Stimulated activated CD4-positive, alpha-beta T cell treated with anti-CD3 and anti-CD28 coated beads, Interleukin-1b, Interleukin-23, amount 100 ng/mL, for 48 hours (primary cell): ENCODE measurements around the gene IFITM10.
A peak's percentile ranks its signal among the peaks of the same experiment; 100 is the strongest.

Experiments
- DNase-seq: peaks from one replicate; pipeline ENCODE4 v3.0.0-alpha.2; 2020

The IFITM10 gene

DNA sequence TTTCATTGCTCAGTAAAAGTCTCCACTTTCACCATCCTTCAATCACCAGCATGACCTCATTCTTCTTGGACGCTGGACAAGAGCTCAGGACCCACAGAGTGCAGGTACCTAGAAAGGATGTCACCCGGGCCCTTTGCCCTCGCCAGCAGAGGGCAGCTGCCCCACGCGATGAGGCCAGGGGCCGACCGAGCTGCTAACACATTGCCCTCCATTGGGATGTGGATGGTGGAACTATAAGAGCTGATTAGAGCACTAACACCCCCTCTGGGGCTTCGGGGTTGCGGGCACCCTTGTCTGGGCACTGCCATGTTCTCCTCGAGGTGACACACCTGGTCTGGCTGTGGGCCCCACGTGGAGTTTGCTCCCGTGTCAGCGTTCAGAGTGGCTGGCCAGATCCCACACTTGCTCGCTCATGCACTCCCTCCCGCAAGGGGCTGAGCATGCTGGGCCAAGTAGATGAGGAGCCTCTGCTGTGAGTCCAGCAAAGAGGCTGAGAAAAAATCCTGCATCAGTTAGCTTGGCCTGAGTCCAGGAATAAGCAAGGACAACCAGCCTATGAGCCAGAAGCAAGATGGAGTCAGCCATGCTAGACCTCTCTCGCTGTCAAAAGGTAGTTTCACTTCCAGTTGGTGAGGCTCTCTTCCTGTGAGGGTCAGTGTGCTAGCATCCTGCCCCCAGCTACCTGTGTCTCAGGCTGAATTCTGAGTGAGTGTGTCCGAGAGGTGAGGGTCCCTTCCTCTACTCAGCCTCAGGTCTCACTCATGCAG, 43.6 kb downstream of the IFITM10 start:
- DNase-seq, result no peak

DNA sequence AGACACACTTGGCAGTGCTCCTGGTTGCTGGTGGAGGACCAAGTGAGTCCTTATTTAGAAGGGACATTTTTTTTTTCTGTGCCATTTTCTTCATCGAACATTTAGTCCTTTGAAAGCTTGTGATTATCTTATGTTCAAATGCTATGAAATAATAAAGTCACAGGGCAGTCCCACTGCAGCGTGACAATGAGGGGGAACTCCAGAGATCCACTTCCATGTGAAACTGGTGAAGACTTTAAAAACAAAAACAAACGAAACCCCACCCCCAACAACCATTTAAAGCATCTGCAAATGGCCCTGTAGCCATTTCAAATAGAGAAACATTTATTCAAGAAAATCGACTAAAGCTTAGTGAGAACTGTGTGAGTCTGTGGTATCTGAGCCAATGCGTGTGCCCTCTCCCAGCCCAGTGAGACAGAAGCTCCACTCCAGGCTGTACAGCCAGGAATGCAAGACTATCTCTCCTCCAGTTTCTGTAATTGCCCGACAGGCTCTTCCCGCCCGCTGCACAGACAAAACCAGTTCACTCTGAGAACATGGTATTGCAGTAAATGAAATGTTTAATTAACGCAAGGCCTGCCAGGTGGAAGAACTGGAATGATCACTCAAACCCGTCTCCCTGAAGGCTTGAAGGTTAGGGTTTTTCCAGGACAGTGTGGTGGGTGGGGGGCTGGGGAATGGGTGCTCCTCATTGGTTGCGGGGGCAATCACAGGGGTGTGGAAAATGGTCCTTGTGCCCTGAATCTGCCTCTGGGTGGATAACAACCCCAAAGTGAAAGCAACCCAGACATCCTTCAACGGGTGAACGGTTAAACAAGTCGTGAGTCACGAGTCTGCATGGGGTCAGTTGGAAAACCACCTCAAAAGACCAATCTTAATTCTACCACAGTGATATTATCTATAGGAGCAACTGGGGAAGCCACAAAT, 45.0 kb downstream of the IFITM10 start:
- DNase-seq, result no peak

DNA sequence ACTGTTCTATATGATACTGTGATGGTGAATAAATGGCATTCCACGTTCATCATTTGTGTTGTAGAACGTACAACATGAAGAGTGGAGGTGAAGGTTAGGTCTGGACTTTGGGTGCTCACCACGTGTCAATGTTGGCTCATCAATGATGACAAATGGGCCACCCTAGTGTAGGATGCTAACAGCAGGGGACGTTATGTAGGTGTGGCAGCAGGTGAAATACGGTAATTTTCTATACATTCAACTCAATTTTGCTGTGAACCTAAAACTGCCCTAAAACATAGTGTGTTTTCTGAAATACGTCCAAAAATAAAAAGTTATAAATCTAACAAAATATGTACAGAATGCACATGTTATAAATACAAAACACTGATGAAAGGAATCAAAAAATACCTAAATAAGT, 47.2 kb downstream of the IFITM10 start:
- no peak for DNase-seq

DNA sequence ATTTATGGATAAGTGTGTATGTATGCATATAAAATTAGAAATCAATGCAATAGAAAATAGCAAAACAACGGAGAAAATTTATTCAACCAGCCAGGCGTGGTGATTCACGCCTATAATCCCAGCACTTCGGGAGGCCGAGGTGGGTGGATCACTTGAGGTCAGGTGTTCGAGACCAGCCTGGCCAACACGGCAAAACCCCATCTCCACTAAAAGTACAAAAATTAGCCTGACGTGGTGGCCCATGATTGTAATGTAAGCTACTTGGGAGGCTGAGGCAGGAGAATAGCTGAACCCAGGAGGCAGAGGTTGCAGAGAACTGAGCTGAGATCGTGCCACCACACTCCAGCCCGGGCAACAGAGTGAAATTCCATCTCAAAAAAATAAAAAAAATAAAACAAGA, 47.9 kb downstream of the IFITM10 start:
- no peak for DNase-seq

DNA sequence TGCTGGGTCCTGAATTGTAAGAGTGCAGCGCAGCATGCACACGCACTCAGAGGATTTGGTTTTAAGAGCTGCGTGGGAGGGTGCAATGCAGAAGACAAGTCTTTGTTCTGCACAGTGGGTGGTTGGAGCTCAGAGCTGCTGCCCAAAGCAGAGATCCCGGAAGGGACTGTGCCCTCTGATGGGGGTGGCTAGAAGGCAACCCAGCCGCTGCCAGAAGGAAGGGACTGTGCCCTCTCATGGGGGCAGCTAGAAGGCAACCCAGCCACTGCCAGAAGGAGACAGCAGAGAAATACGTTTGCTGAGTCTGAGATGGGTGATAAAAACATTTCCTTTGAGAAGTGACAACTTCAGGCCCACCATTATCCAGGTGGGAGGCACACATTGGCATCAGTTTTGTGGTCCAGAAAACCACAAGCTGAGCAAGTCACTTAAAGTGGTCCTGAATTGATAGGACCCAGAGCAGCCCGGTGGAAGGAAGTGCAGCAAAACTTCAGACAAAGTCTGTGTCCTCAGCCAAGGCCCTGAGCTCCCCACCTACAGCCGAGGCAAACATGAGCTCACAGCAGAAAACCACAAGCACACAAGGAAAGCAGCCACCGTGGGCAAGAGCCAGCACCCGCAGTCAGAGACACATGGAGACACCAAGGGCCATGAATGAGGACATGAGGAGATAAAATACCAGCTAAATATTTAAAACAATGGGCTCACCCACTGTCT, 49.1 kb downstream of the IFITM10 start:
- no peak for DNase-seq

DNA sequence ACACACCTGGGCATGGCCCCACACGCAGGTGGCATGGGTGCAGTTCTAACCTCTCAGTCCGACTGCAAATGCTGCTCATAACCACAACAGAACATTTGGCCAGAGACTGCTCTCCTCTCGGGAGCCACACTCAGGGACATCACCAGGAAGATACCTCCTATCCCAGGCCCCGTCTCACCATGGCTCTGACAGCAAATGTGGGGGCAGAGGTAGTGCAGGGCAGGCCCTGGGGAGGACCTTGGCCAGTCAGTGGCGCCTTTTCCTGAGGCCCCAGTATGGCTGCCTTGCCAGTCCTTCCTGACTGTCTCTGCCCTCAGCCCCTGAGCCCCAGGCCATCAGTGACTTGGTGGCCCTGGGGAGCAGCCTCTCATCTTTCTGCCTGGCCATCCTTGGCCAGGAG, 50.6 kb downstream of the IFITM10 start:
- DNase-seq, result no peak

DNA sequence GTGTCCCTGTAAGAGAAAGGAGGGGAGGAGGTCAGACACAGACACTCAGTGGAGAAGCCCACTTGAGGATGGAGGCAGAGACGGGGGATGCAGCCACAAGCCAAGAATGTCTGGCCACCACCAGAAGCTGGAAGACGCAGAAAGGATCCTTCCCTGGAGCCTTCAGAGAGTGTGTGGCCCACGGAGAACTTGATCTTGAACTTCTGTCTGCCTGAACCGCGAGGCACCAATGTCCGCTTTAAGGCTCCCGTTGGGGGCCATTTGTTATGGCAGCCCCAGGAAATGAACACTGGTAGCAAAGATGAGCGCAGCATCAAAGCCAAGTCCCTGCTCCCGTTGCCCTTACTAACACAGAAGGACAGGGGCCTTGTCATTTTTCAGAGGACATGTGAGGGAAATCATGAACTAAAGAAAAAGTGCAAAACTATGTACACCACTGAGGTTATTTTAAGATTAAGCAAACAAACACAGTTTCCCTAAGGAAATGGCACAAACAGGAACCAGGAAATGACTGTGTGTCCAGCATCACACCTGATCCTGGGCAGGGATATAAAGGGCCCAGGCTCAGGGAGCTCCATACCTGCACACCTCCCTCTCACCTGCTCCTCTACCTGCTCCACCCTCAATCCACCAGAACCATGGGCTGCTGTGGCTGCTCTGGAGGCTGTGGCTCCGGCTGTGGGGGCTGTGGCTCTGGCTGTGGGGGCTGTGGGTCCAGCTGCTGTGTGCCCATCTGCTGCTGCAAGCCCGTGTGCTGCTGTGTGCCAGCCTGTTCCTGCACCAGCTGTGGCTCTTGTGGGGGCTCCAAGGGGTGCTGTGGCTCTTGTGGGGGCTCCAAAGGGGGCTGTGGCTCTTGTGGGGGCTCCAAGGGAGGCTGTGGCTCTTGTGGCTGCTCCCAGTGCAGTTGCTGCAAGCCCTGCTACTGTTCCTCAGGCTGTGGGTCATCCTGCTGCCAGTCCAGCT, 53.5 kb downstream of the IFITM10 start, which contains the start of gene KRTAP5-6:
Gene KRTAP5-6 (plus strand): TSS at position 588 of the 963 bp plus-strand sequence. CDS start 51 bp downstream, at position 639.
- no peak for DNase-seq

DNA sequence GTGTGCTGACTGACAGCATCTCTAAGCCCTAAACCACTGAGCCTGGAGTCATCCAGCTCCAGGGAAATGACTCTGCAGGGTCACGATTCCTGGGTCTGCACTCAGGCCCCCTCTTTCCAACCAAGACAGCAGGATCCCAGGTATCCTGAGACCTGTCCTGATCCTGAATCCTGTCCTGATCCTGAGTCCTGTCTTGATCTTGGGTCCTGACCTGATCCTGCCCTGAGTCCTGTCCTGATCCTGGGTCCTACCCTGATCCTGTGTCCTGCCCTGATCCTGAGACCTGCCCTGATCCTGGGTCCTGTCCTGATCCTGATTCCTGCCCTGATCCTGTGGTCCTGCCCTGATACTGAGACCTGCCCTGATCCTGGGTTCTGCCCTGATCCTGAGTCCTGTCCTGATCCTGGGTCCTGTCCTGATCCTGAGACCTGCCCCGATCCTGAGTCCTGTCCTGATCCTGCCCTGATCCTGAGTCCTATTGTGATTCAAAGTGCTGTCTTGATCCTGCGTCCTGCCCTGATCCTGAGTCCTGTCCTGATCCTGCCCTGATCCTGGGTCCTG, 54.8 kb downstream of the IFITM10 start:
- no peak for DNase-seq

DNA sequence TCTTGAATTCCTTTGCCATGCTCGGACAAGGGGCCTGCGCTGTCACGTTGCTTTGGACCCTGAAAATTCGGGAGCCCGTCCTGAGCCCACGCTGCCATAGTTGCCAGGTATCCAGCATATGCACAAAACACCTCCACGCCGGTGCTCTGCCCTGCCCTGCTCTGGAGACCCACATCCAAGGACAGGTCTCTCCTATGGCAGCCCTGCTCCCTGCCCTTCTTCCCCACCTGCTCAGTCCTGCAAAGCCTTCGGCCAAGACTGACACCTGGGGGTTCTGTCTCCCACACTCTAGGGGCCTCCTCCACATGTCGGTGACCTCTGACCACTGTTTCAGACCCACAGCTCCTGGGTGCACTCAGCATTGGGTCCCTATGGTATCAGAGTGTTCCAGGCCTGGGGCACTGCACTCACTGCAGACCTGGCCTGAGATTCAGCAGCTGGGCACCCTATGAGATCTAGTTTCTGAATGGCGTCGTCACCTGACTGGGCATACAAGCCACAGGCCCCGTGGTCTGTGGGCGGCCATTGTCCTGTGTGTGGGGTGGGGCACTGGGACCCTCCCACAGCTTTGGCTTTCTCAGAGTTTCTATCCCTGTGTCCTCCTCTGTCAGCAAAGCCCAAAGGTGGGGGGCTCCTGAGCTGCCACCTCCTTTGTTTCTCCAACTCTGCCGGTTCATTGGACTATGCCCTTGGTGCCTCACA, 55.4 kb downstream of the IFITM10 start:
- no peak for DNase-seq

DNA sequence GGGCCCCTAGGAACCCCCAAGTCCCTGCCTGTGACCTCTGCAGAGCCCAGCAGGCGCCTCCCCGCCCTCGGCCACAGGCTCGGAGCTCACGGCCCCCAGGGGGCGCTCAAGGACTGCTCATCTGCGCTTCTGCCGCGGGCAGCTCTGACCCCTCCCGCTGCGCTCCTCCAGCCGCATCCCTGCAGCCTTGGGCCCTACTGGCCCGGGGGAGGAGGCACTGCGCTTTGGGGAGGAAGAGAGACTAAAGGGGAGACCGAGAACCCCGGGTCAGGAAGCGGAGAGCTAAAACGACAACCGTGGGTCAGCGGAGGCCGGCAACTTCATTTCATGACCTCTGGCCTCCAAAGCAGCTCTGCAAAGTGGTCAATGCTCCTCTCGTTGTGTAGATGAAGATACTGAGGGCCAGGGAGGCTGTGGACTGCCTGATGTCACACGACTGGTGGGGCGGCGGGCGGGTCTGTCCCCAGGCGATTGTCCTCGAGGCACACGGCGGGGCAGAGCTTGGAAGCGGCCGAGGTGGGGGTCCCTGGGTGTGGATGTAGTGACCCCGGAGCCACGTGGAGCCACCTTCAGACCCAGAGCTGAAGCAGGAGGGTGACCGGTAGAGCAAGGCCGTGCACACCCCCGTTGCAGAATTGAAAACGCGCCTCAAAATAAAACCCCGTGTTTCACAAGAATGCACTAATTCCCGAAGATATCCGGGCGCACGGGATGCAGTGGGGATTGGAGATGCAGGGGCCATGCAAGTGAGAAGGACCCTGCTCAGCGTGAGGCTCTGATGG, 56.1 kb downstream of the IFITM10 start:
- peak; percentile 79 for DNase-seq

DNA sequence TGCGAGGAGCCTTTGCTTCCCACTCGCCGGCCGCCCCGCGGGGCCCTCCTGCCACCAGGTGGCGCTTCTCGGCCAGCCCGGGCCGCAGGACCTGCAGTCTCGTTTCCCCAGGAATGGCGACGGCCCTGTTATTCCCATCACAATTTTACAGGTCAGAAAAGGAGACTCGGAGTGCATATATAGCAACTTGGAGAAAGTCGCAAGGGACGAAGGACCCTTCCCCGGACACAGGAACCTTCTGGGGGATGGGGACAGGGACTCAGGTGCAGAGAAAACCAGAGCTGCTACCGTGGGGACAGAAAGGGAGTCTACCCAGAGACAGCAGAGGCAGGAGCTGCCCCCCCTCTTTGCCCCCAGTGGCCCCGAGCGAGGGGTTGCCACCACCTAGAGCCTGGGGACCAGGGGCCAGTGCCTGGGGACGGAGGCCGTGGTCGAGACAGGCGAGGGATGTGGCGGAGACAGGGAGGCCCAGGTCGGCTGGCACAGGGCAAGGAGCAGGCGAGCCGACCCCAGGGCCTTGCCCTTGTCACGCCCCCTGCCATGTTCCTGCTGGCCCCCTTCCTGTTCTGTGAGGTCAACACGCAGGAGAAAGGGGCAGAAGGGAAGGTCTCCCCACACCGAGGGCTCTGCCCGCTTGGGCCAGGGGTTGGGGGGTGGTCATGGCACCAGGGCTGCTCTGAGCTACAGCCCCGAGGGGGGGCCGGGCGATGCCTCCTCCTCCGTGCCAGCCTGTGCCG, 56.9 kb downstream of the IFITM10 start:
- DNase-seq, result peak; percentile 66

DNA sequence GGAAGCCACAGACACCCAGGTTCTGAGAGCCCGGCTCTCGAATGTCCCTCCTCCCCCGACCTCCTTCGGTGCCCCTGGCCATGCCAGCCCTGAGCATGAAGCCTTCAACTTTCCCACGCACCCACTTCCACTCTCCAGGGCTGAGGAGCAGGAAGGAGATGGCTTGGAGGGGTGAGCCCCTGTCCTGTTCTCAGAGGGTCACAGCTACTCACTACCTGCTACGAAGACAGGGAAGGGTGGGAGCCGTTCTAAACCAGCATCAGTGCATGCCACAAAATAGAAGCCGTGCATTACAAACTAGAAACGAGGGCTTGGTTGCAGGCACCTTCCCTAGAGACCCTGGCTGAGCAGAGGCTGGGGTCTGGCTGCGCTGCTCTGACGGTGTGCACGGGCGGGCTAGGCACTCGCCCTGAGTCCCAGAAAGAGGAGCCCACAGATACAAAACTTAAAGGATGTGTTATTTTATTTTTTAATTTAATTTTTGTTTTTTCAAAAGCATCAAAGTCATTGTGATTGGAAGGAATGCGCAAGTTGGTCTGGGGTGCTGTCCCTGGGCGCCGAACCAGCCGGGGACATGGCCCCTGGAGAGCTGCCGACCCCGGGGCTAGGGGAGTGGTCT, 57.6 kb downstream of the IFITM10 start:
- no peak for DNase-seq

DNA sequence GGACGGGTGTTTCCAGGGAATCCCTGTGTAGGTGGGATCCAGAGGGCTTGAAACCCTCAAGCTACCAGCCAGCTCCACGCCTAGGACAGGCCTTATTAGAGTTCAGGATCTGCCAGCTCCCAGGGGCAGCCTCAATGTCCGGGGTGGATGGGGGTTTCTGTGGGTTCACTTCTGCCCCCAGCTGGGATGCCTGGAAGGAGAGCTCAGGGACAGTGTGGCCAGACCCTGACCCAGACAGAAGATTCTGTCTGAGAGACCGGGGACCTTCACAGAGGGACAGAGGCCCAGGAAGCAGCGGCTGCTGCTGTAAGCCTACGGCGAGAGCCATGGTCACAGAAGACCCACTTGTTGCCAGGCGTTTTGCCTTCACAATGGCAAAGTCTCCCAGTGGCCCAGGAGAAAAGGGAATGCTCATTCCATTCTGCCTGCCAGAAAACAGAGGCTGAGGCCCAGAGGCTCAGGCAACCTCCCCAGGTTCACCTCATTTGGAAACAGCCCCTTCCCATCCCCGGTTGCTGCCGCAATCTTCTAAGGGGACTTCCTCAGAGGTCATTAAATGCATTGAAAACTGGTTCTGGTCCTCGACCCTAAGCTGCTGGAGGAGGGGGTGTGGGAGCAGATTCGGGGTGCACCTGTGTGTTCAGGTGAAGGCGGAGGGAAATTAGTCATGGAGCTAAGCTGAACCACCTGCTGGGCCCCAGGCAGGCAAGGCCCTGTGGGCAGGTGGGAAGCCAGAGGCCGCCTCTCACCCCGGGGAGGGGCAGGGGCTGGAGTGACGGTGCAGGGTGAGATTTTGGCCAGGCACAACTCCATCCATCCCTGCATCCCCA, 58.3 kb downstream of the IFITM10 start:
- DNase-seq, result no peak

DNA sequence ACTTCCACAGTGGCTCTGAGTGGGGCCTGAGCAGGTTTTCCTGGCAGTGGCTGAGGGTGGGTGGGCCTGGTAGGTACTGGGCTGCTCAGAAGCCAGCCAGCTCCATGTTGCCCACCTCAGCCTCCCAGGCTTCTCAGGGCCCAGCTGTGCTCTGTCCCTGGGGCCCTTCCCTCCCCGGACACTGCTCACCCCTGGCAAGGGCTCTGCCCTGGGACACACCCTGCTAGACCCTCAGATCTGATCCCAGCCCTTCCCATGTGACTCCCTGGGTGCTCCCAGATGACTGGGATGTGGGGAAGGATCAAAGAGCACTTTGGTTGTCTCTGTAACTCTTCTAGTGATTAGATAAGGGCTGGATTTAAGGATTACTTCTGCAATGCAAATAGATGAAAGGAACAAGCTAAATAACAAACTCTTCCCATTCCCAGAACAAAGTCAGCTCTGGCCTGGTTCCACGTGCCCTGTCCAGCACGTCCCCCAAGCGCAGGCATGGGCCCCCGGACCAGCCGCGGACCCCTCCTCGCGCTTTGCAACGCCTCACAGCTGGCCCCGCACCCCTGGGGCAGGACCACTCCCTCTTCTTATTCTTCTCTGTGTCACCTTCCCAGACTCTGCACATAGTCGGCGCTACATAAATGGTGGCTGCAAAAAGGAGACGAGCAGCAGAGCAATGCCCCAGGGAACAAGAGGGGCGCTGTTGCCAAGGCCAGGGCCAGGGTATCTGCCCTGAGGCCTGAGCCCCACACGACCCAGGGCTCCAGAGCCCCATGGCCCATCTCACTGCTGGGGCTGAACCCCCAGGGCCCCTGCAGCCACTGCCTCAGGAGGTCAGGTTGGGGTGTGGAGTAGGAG, 59.1 kb downstream of the IFITM10 start:
- DNase-seq, result no peak

DNA sequence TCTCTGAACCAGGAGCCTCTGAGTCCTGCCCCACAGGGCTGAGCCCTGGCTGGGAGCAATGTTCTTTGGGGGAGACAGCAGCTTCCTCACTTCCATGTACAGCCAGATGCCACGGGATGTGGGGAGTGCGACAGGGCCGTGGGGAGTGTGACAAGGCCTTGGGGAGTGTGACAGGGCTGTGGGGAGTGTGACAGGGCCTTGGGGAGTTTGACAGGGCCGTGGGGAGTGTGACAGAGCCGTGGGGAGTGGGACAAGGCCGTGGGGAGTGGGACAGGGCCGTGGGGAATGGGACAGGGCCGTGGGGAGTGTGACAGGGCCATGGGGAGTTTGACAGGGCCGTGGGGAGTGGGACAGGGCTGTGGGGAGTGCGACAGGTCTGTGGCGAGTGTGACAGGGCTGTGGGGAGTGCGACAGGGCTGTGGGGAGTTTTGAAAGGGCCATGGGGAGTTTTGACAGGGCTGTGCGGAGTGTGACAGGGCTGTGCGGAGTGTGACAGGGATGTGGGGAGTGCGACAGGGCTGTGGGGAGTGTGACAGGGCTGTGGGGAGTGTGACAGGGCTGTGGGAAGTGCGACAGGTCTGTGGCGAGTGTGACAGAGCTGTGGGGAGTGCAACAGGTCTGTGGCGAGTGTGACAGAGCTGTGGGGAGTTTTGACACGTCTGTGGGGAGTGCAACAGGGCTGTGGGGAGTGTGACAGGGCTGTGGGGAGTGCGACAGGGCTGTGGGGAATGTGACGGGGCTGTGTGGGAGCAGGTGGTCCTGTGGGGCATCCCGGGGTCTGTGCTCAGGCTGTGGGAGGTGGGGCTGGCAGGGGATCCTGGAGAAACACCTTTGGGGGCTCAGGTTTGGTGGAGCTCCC, 60.0 kb downstream of the IFITM10 start:
- DNase-seq, result no peak
